Neural progenitor cell (in vitro differentiated cells): ENCODE results near the gene ZNF700. TPM values are rescaled to one million over a fixed set of nuclear protein-coding genes. Genes with fewer than 3 reads are reported as not detected.
"Not testable (repeated sequence)": the region's sequence is repeated elsewhere in the genome, so short reads cannot be mapped to it uniquely, and the experiment has no call there.

Experiments used
- DNase-seq: peaks from one replicate; pipeline ENCODE4 v3.0.0-alpha.2; 2016; ENCODE audit warnings: low spot score
- H2AFZ ChIP-seq: fragments of 200-600 bp; sonication (generic); replicated peaks from 2 replicates; pipeline ENCODE4 v1.6.1; 2016; ENCODE audit warnings: antibody characterized with exemption
- H3F3A ChIP-seq: fragments of 200-600 bp; sonication (generic); 2 replicates; pipeline ENCODE4 v1.6.1; 2016; ENCODE audit warnings: antibody characterized with exemption, low read depth
- H3K27ac ChIP-seq: fragments of 200-600 bp; sonication (generic); 2 replicates; pipeline ENCODE4 v1.5.1; 2016; ENCODE audit warnings: mild to moderate bottlenecking
- H3K27me3 ChIP-seq: fragments of 200-600 bp; sonication (generic); 2 replicates; pipeline ENCODE4 v1.6.1; 2016; ENCODE audit warnings: mild to moderate bottlenecking, moderate library complexity
- H3K36me3 ChIP-seq: fragments of 200-600 bp; sonication (generic); 2 replicates; pipeline ENCODE4 v1.5.1; 2016
- H3K4me1 ChIP-seq: fragments of 200-600 bp; sonication (generic); 2 replicates; pipeline ENCODE4 v1.6.1; 2016; ENCODE audit warnings: mixed run types
- H3K4me2 ChIP-seq: fragments of 200-600 bp; sonication (generic); 2 replicates; pipeline ENCODE4 v1.6.1; 2016
- H3K4me3 ChIP-seq: fragments of 200-600 bp; sonication (generic); 2 replicates; pipeline ENCODE4 v1.5.1; 2016
- H3K79me2 ChIP-seq: fragments of 200-600 bp; sonication (generic); 2 replicates; pipeline ENCODE4 v1.6.1; 2016; ENCODE audit warnings: low read depth
- H3K9ac ChIP-seq: fragments of 200-600 bp; sonication (generic); 2 replicates; pipeline ENCODE4 v1.6.1; 2016
- H3K9me3 ChIP-seq: fragments of 200-600 bp; sonication (generic); 2 replicates; pipeline ENCODE4 v1.5.1; 2016; ENCODE audit warnings: low read depth
- H4K20me1 ChIP-seq: fragments of 200-600 bp; sonication (generic); 2 replicates; pipeline ENCODE4 v1.6.1; 2016; ENCODE audit warnings: low read depth
- H3K27ac Mint-ChIP-seq: 3 replicates; pipeline ENCODE4 v1.8.0; 2021; ENCODE audit warnings: mixed read lengths
- H3K27me3 Mint-ChIP-seq: 2 replicates; pipeline ENCODE4 v1.8.0; 2022; ENCODE audit warnings: low read depth, mild to moderate bottlenecking, inconsistent platforms, moderate library complexity, mixed read lengths; ENCODE audit not compliant: insufficient read depth
- H3K36me3 Mint-ChIP-seq: 3 replicates; pipeline ENCODE4 v1.8.0; 2021; ENCODE audit warnings: mixed read lengths
- H3K4me1 Mint-ChIP-seq: 3 replicates; pipeline ENCODE4 v1.8.0; 2021; ENCODE audit warnings: mixed read lengths
- H3K4me3 Mint-ChIP-seq: 3 replicates; pipeline ENCODE4 v1.8.0; 2021; ENCODE audit warnings: mild to moderate bottlenecking, moderate library complexity, mixed read lengths
- H3K9me3 Mint-ChIP-seq: 3 replicates; pipeline ENCODE4 v1.8.0; 2020; ENCODE audit warnings: mixed read lengths
- EZH2 ChIP-seq: fragments of 200-600 bp; sonication (generic); IDR thresholded peaks from 2 replicates; pipeline ENCODE4 v1.6.1; 2017; ENCODE audit warnings: antibody characterized with exemption, mild to moderate bottlenecking, moderate library complexity
- EZH2phosphoT487 ChIP-seq: fragments of 200-600 bp; sonication (generic); IDR thresholded peaks from 2 replicates; pipeline ENCODE4 v1.6.1; 2017; ENCODE audit warnings: antibody characterized with exemption
- total RNA-seq: library from RNA; depleted of rRNA; stranded (reverse); fragments of >200 nt; gene quantifications from 2 replicates; pipeline ENCODE4 v1.2.3, GENCODE V29; 2015; ENCODE audit warnings: low replicate concordance
- TF ChIP-seq, protein P1 (sequence below): fragments of 200-600 bp; sonication (generic); IDR thresholded peaks from 2 replicates; pipeline ENCODE4 v1.5.1; 2017; ENCODE audit warnings: antibody characterized with exemption, mild to moderate bottlenecking

ZNF700 gene
- total RNA-seq, 1 donor from 2014 or later = 29.4 TPM

DNA sequence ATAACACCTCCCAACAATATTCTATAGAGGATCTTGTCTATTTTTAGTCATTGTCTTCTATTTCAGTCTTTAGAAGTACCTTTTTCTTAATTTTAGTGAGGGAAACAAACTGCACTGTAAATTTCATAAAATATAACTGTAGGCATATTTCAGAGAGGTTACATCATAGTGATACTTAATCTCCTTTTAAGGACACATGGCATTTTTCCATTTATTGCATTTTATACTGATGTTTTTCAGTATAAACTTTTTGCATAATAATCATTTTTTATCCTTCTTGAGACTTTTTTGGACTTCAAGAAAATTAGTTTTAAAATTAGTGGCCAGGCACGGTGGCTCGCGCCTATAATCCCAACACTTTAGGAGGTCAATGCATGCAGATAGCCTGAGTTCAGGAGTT, 6.6 kb downstream of the ZNF700 start:
- no peak overlapping the region for H3K9ac ChIP-seq
- no peak overlapping the region for H3K4me3 ChIP-seq
- H3F3A ChIP-seq = no peaks in the 10 kb centered on the region
- no peak overlapping the region for H3K4me2 ChIP-seq
- H3K79me2 ChIP-seq = peaks cover 84% of the 10 kb centered on the region
- TF ChIP-seq EZH2phosphoT487 (no peak), EZH2 (no peak)
- TF ChIP-seq, protein P1, sequence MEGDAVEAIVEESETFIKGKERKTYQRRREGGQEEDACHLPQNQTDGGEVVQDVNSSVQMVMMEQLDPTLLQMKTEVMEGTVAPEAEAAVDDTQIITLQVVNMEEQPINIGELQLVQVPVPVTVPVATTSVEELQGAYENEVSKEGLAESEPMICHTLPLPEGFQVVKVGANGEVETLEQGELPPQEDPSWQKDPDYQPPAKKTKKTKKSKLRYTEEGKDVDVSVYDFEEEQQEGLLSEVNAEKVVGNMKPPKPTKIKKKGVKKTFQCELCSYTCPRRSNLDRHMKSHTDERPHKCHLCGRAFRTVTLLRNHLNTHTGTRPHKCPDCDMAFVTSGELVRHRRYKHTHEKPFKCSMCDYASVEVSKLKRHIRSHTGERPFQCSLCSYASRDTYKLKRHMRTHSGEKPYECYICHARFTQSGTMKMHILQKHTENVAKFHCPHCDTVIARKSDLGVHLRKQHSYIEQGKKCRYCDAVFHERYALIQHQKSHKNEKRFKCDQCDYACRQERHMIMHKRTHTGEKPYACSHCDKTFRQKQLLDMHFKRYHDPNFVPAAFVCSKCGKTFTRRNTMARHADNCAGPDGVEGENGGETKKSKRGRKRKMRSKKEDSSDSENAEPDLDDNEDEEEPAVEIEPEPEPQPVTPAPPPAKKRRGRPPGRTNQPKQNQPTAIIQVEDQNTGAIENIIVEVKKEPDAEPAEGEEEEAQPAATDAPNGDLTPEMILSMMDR = no peak
- H3K4me3 Mint-ChIP-seq = no peak overlapping the region
- H3K36me3 Mint-ChIP-seq = peaks cover 72% of the 10 kb centered on the region
- H3K36me3 ChIP-seq = no peaks in the 10 kb centered on the region
- H3K27ac Mint-ChIP-seq = no peak overlapping the region
- H3K27me3 ChIP-seq = no peaks in the 10 kb centered on the region
- no peaks in the 10 kb centered on the region for H3K9me3 ChIP-seq
- DNase-seq = no peak
- no peak overlapping the region for H3K27ac ChIP-seq
- peaks cover 81% of the 10 kb centered on the region for H3K9me3 Mint-ChIP-seq
- H3K4me1 Mint-ChIP-seq = no peaks in the 10 kb centered on the region
- no peaks in the 10 kb centered on the region for H4K20me1 ChIP-seq
- H3K27me3 Mint-ChIP-seq = peaks cover 4% of the 10 kb centered on the region
- H3K4me1 ChIP-seq = no peaks in the 10 kb centered on the region
- no peak overlapping the region for H2AFZ ChIP-seq

DNA sequence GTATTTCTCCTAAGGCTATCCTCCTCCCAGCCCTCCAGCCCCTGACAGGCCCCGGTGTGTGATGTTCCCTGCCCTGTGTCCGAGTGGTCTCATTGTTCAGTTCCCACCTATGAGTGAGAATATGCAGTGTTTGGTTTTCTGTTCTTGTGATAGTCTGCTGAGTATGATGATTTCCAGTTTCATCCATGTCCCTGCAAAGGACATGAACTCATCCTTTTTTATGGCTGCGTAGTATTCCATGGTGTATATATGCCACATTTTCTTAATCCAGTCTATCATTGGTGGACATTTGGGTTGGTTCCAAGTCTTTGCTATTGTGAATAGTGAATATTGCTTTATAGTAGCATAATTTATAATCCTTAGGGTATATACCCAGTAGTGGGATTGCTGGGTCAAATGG, 10.9 kb downstream of the ZNF700 start:
- H3K4me1 Mint-ChIP-seq, H3K4me3 Mint-ChIP-seq, H2AFZ ChIP-seq, H3F3A ChIP-seq, H4K20me1 ChIP-seq, H3K27me3 Mint-ChIP-seq, H3K4me1 ChIP-seq, H3K27ac ChIP-seq, H3K27ac Mint-ChIP-seq, H3K9ac ChIP-seq, H3K4me3 ChIP-seq, DNase-seq, H3K4me2 ChIP-seq, H3K9me3 ChIP-seq, H3K27me3 ChIP-seq, H3K36me3 ChIP-seq: not testable (repeated sequence)
- H3K36me3 Mint-ChIP-seq = peaks cover 63% of the 10 kb centered on the region
- H3K79me2 ChIP-seq = peaks cover 77% of the 10 kb centered on the region
- H3K9me3 Mint-ChIP-seq = peaks cover 83% of the 10 kb centered on the region

DNA sequence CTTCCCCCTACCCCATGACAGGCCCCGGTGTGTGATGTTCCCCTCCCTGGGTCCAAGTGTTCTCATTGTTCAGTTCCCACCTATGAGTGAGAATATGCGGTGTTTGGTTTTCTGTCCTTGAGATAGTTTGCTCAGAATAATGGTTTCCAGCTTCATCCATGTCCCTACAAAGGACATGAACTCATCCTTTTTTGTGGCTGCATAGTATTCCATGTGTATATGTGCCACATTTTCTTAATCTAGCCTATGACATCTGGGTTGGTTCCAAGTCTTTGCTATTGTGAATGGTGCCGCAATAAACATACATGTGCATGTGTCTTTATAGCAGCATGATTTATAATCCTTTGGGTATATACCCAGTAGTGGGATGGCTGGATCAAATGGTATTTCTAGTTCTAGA, 13.5 kb downstream of the ZNF700 start:
- not testable (repeated sequence) for H3K27ac Mint-ChIP-seq, H3K36me3 ChIP-seq, H4K20me1 ChIP-seq, H3K4me1 Mint-ChIP-seq, H3F3A ChIP-seq, H3K4me1 ChIP-seq, H3K27ac ChIP-seq, H3K27me3 ChIP-seq, H2AFZ ChIP-seq, H3K4me3 ChIP-seq, DNase-seq, H3K4me3 Mint-ChIP-seq, H3K27me3 Mint-ChIP-seq, H3K9ac ChIP-seq, H3K4me2 ChIP-seq
- peaks cover 21% of the 10 kb centered on the region for H3K9me3 ChIP-seq
- Mint-ChIP-seq H3K9me3 (peaks cover 83% of the 10 kb centered on the region), H3K36me3 (peaks cover 63% of the 10 kb centered on the region)
- peaks cover 63% of the 10 kb centered on the region for H3K79me2 ChIP-seq

DNA sequence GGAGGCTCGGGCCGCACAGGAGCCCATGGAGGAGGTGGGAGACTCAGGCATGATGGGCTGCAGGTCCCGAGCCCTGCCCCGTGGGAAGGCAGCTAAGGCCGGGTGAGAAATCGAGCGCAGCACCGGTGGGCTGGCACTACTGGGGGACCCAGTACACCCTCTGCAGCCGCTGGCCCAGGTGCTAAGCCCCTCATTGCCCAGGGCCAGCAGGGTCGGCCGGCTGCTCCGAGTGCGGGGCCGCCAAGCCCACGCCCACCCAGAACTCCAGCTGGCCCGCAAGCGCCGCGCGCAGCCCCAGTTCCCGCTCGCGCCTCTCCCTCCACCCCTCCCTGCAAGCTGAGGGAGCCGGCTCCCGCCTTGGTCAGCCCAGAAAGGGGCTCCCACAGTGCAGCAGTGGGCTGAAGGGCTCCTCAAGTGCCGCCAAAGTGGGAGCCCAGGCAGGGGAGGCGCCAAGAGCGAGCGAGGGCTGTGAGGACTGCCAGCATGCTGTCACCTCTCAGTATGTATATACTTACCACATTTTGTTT, 16.5 kb downstream of the ZNF700 start:
- DNase-seq, H3K4me3 ChIP-seq, H3F3A ChIP-seq, H3K4me1 ChIP-seq, H3K4me2 ChIP-seq, H3K4me3 Mint-ChIP-seq, H3K27me3 Mint-ChIP-seq, H3K9ac ChIP-seq, H3K36me3 ChIP-seq, H3K27me3 ChIP-seq, H3K4me1 Mint-ChIP-seq, H2AFZ ChIP-seq, H3K27ac ChIP-seq, H4K20me1 ChIP-seq, H3K27ac Mint-ChIP-seq: not testable (repeated sequence)
- H3K9me3 ChIP-seq = peaks cover 35% of the 10 kb centered on the region
- peaks cover 88% of the 10 kb centered on the region for H3K9me3 Mint-ChIP-seq
- H3K36me3 Mint-ChIP-seq = peaks cover 65% of the 10 kb centered on the region
- peaks cover 45% of the 10 kb centered on the region for H3K79me2 ChIP-seq
